Amygdala (tissue), 56 donors: ENCODE measurements around the gene F8.
A peak's percentile ranks its signal among the peaks of the same experiment; 100 is the strongest.

ENCODE experiments used
- DNase-seq, 56 donors: peaks; one replicate each; lab custom pipeline; 2025; lab: John Stamatoyannopoulos, UW

Gene F8

GRCh38 chrX:155022585-155022984 lies at the start of gene F8:
Gene F8 (minus strand): TSS chrX:155022723. CDS start chrX:155022552, 171 bp downstream.
- DNase-seq: no peak

- peak in 4 of 56 donors; percentile 29 to 52 (median 35) for DNase-seq
These were observed 49.3 kb upstream of the F8 start for GRCh38 chrX:155071694-155072280.

- peak in 55 of 56 donors; percentile 13 to 81 (median 62) for DNase-seq
These were observed 48.6 kb upstream of the F8 start, which contains the start of the genes BRCC3, CMC4 and MTCP1 for GRCh38 chrX:155070975-155071693. Gene BRCC3 (plus strand): TSS chrX:155071508. CDS start chrX:155071528, 20 bp downstream. Gene CMC4 (minus strand): TSS chrX:155071136. CDS start chrX:155064023, 7,113 bp downstream. Gene MTCP1 (minus strand): TSS chrX:155071136. CDS start chrX:155066010, 5,126 bp downstream.

GRCh38 chrX:155070663-155070974 lies 48.1 kb upstream of the F8 start:
- peak in 1 of 56 donors; percentile 16 for DNase-seq

GRCh38 chrX:155070038-155070437 lies 47.5 kb upstream of the F8 start:
- DNase-seq: no peak

- no peak for DNase-seq
These were observed 46.9 kb upstream of the F8 start for GRCh38 chrX:155069414-155069813.

GRCh38 chrX:155068165-155068564 lies 45.6 kb upstream of the F8 start:
- no peak for DNase-seq

- DNase-seq: no peak
These were observed 42.7 kb upstream of the F8 start for GRCh38 chrX:155065035-155065734.

- DNase-seq: no peak
These were observed 39.2 kb upstream of the F8 start for GRCh38 chrX:155061760-155062159.

GRCh38 chrX:155056877-155057792 lies 34.6 kb upstream of the F8 start:
- DNase-seq: peak in 43 of 56 donors; percentile 1 to 74 (median 15)

GRCh38 chrX:155056471-155056870 lies 33.9 kb upstream of the F8 start:
- no peak for DNase-seq

- DNase-seq: no peak
These were observed 33.0 kb upstream of the F8 start for GRCh38 chrX:155055494-155055893.

- no peak for DNase-seq
These were observed 31.7 kb upstream of the F8 start for GRCh38 chrX:155054255-155054654.

- no peak for DNase-seq
These were observed 31.1 kb upstream of the F8 start for GRCh38 chrX:155053656-155054055.

- no peak for DNase-seq
These were observed 30.4 kb upstream of the F8 start for GRCh38 chrX:155052738-155053498.

GRCh38 chrX:155048977-155049619 lies 26.6 kb upstream of the F8 start:
- peak in 38 of 56 donors; percentile 0 to 60 (median 10) for DNase-seq

GRCh38 chrX:155046811-155047528 lies 24.4 kb upstream of the F8 start:
- DNase-seq: no peak

- no peak for DNase-seq
These were observed 23.7 kb upstream of the F8 start for GRCh38 chrX:155046129-155046810.
